Measurements from ENCODE around the gene LENEP.

Gene LENEP

GRCh38 chr1:154967331-154967950, 25.9 kb upstream of the LENEP start:
- DNase-seq (ENCODE audit: low read depth), result no peak
- TF ChIP-seq CTCF (conservative IDR thresholded peaks at IDR 0.05; ENCODE audit: low read depth, low read length), result no peak
- no peak overlapping the region for H3K4me3 ChIP-seq (ENCODE audit: low read length)

DNA sequence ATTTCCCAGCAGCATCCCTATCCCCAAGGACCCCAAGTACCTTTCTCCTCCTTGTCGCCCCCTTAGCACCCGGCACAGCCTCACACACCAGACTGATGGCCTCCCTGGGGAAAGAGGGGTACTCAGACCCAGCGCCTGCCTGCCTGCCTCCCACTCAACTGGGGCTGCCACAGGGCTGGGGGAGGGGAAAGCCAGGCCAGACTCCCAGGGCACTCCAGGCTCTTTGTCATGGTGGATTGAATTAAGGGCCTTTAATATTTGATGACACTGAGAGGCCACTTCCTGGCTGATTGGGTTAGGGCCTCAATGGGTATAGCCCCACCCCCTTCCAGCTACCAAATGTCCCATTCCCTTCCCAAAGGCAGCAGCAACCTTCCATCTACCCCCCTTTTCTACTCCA, 24.7 kb upstream of the LENEP start:
- no peak for DNase-seq (ENCODE audit: low read depth)
- TF ChIP-seq CTCF (conservative IDR thresholded peaks at IDR 0.05; ENCODE audit: low read depth, low read length), result no peak
- peak overlapping the region; percentile 74 for H3K4me3 ChIP-seq (ENCODE audit: low read length)

- TF ChIP-seq CTCF (conservative IDR thresholded peaks at IDR 0.05; ENCODE audit: low read depth, low read length), result no peak
- H3K4me3 ChIP-seq (ENCODE audit: low read length), result peak overlapping the region; percentile 74
- DNase-seq (ENCODE audit: low read depth), result no peak
Measured at GRCh38 chr1:154969246-154969645, 24.1 kb upstream of the LENEP start.

DNA sequence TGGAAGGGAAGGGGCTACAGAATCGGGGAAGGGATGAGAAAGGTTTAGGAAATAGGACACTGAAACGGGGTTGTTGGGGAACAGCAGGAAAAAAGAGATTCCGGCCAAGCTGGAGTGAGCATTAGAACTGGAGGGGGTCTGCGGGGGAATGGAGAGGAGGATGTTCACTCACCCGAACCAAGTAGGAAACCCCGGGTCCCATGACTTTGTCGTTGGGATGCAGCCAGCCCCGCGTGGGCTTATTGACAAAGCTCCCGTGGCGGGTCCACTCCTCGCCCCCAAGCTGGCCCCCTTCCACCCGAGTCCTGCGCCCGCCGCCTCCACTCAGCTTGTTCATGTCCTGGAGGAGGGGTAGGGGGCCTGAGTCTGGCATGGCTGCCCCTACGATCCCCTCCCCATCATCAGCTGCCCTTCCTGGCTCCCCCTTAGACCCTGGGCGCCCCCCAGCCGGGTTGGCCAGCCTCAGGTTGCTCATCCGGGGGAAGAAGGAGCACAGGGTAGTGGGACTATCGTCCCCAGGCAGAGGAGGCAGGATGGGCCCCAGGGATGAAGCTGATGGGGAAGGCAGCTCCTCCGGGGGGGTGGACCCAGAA, 23.4 kb upstream of the LENEP start:
- no peak for DNase-seq (ENCODE audit: low read depth)
- peak overlapping the region; percentile 74 for H3K4me3 ChIP-seq (ENCODE audit: low read length)
- no peak for TF ChIP-seq CTCF (conservative IDR thresholded peaks at IDR 0.05; ENCODE audit: low read depth, low read length)

GRCh38 chr1:154970631-154971340, 22.6 kb upstream of the LENEP start, which contains the start of gene SHC1:
Gene SHC1 (minus strand): TSS chr1:154970747. CDS start chr1:154970526, 221 bp downstream.
- peak within 1 kb of the TSS; percentile 74 for H3K4me3 ChIP-seq (ENCODE audit: low read length)
- DNase-seq (ENCODE audit: low read depth), result peak; percentile 61

DNA sequence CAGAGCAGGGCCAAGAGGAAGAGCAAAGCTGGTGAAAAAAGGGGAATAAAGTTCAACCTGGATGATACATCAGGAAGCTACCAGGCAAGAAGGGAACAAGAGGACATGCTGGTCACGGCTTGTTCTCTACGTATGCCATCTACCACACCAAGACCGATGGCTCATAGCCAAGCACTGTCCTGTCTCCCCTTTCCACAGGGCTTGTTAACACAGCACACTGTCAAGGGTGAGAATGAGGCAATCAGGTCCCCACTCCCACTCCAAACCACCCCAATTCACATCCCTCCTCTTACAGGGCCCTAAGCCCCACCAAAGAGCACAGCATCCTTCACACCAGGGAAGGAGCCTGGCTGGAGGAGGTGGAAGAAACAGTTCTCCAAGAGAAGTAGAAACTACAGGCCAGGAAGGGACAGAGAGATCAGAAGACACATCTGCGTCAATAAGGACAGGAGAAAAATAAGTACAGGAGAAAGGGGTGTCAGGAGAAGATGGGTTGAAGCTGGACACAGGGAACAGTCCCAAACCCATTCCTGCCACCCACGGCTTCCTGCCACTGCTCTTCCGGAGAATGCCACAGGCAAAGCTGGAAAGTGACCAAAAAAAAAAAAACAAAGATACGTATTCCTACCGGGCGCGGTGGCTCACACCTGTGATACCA, 21.9 kb upstream of the LENEP start:
- peak overlapping the region; percentile 4 for H3K4me3 ChIP-seq (ENCODE audit: low read length)
- DNase-seq (ENCODE audit: low read depth), result no peak
- TF ChIP-seq CTCF (conservative IDR thresholded peaks at IDR 0.05; ENCODE audit: low read depth, low read length), result no peak

More at GRCh38 chr1:154970631-154971340, 22.6 kb upstream of the LENEP start, which contains the start of gene SHC1:
- TF ChIP-seq CTCF (conservative IDR thresholded peaks at IDR 0.05; ENCODE audit: low read depth, low read length), result no peak

Data from retinal pigment epithelial cell (primary cell).